HG02759 (cell line): ENCODE results near the gene CELA3A.
"Not testable (repeated sequence)": the region's sequence is repeated elsewhere in the genome, so short reads cannot be mapped to it uniquely, and the experiment has no call there.

ENCODE experiments used
- ATAC-seq: cut with Tn5 transposase; IDR thresholded peaks from one replicate; pipeline ENCODE4 v1.9.1; 2021; ENCODE audit warnings: mild to moderate bottlenecking, moderate library complexity; ENCODE audit not compliant: unreplicated experiment

CELA3A gene

DNA sequence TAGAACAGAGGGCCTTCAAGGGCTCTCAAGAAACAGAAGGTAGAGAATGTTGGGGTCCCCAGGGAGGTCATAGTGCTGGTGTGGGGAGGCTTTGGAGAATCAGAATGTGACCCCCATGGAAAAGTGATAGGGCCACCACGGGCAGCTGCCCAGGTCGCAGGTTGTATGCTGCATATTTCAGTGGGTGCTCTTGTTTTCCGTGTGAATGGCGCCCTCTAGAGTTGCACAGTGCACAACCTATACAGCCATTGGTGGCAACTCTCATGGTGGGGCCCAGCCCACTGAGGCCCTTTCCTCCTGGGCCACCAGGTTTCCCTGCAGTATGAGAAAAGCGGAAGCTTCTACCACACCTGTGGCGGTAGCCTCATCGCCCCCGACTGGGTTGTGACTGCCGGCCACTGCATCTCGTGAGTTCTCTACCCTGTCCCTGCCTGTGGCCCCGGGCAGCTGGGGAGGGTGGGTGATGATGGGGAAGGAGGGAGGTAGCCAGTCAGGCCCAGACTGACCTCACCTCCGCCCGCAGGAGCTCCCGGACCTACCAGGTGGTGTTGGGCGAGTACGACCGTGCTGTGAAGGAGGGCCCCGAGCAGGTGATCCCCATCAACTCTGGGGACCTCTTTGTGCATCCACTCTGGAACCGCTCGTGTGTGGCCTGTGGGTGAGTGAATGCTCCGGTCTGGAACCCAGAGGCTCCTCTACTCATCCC lies 20.8 kb upstream of the CELA3A start:
- not testable (repeated sequence) for ATAC-seq

DNA sequence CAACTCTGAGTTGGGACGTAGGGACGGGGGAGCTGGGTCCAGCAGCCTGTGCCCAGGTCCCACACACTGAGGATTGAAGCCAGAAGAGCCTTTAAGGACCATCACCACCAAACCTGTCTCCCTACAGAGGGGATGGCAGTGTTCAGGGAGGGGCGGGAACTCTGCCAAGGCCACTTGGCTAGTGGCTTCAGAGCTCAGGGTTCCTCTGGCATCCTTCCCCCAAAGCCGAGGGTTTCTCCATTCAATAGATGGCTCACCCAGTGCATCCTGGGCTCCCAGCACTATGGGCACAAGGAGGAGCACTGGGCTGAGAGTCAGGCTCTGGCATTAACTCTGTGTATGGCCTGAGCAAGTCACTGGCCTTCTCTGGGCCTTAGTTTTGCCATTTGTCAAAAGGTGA lies 20.2 kb upstream of the CELA3A start:
- ATAC-seq = not testable (repeated sequence)

- not testable (repeated sequence) for ATAC-seq
Observed at GRCh38 chr1:21982122-21982521, 19.3 kb upstream of the CELA3A start.

GRCh38 chr1:21983539-21983938 lies 17.9 kb upstream of the CELA3A start:
- not testable (repeated sequence) for ATAC-seq

- ATAC-seq = not testable (repeated sequence)
Observed at GRCh38 chr1:21985893-21986292, 15.6 kb upstream of the CELA3A start.

DNA sequence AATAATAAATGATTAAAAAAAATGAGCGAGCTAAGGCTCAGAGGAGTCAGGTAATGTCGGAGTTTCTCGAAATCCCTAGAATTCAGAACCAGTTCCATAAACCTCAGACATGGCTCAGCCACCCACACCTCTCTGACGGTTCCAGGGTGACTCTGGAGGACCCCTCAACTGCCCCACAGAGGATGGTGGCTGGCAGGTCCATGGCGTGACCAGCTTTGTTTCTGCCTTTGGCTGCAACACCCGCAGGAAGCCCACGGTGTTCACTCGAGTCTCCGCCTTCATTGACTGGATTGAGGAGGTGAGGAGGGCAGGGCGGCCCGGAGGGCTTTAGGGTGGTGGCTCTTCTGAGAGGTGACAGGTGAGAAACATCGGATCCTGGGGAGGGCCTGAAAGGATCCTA lies 15.1 kb upstream of the CELA3A start:
- ATAC-seq = not testable (repeated sequence)

GRCh38 chr1:21989672-21990393 lies 11.6 kb upstream of the CELA3A start:
- ATAC-seq = not testable (repeated sequence)

GRCh38 chr1:21992186-21992585 lies 9.3 kb upstream of the CELA3A start:
- ATAC-seq = not testable (repeated sequence)

GRCh38 chr1:21994716-21995115 lies 6.7 kb upstream of the CELA3A start:
- ATAC-seq = not testable (repeated sequence)

- ATAC-seq = not testable (repeated sequence)
Observed at GRCh38 chr1:21996663-21996970, 4.8 kb upstream of the CELA3A start.

DNA sequence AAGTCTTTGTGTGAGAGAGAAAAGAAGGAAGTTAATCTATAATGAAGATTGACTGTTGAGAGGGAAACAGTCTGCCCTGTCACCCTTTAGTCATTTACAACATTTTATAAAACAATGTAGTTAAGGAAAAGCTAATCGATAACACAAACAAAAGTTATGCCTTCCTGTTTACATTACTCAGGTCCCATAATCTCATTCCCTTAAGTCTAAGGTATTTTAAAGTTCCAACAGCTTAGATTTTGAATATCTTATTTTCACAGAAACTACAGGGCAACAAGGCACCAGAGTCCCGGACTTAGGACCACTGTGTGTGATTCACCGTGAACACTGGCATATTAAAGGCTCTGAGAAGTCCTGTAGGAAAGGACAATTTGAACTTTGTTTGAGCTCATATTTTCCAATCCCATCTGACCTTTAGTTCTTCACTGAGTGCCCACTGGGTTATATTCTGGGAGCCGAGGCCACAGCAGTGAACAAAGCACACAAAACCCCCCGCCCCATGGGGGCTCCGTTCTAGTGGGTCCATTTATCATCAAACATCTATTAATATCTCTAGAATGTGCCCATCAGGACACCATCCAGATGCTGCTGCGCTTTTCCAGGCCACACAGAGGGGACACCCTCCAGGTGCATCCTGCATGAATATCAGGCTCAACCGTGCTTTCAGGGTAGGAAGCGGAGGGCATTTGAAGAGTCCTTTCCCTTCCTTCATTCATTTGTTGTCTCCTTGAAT lies 3.4 kb upstream of the CELA3A start:
- ATAC-seq = not testable (repeated sequence)

- ATAC-seq = not testable (repeated sequence)
Observed at GRCh38 chr1:21998624-21999294, 2.7 kb upstream of the CELA3A start.

DNA sequence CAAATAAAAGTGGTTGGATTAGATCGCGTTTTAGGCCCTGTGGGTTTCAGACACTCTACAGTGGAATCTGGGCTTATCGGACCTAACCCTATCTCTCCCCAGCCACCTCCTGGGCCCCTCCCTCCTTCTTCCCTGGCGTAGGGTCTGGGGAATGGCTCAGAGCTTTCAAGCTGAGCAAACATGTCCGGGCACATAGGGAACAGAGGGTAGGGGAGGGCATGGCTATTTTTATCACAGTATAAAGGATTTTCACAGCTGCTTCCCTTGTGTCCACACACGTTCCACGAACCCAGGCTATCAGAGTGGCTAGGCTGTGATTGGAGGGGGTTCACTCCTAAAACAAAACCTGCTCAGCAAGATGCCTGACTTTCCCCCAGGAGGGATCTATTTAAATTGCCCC lies 1.8 kb upstream of the CELA3A start:
- ATAC-seq = not testable (repeated sequence)

DNA sequence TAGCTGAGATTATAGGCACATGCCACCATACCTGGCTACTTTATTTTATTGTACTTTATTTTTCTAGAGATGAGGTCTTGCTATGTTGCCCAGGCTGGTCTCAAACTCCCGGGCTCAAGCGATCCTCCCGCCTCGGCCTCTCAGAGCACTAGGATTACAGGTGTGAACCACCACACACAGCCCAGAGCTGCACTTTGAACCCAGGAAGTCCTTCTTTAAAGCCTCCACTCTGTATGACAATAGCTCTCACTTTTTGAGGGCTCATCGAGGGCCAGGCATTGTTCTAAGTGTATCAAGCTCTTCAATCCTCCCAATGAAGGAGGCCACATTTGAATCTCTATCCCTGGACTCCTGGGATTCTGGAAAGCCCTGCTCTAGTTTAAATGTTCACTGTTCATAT lies 1.0 kb downstream of the CELA3A start:
- ATAC-seq = not testable (repeated sequence)

DNA sequence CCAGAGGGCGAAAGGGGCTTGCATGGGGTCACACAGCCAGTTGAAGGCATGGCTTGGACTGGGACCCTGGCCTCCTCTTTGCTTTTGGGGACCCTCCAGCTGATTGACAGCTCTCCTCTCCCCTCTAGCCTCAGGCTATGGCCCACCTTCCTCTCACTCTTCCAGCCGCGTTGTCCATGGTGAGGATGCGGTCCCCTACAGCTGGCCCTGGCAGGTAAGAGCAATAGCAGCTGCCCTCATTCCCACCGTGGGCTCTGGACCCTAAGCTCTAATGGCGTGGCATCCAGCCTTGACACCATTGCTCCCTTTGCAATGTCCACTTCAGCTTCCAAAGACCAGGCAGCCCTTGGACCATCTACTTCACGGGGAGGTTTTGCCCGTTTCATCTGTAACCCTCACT lies 1.4 kb downstream of the CELA3A start:
- not testable (repeated sequence) for ATAC-seq

DNA sequence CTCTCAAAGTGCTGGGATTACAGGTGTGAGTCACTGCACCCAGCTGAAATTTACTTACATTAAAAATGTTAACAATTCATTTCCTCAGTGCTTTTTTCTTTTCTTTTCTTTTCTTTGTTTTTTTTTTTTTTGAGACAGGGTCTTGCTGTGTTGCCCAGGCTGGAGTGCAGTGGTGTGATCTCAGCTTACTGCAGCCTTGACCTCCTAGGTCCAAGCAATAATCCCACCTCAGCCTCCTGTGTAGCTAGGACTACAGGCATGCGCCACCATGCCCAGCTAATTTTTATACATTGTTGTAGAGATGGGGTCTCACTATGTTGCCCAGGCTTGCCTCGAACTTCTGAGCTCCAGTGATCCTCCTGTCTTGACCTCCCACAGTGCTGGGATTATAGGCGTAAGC lies 2.5 kb downstream of the CELA3A start:
- ATAC-seq = not testable (repeated sequence)

GRCh38 chr1:22005261-22006149 lies 4.0 kb downstream of the CELA3A start:
- not testable (repeated sequence) for ATAC-seq

DNA sequence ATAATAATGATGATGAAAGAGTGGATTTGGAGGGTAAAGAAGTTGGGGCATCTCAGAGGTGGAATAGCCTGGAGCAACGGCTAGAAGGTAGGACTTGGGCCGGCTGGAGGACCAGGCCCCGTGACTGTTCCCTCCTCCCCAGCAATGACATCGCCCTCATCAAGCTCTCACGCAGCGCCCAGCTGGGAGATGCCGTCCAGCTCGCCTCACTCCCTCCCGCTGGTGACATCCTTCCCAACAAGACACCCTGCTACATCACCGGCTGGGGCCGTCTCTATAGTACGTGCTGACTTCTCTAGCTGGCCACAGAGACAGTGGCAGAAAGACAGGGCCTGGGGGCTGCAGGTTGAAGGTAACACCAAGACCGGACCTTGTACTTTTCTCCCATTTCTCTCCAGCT lies 5.3 kb downstream of the CELA3A start:
- not testable (repeated sequence) for ATAC-seq

DNA sequence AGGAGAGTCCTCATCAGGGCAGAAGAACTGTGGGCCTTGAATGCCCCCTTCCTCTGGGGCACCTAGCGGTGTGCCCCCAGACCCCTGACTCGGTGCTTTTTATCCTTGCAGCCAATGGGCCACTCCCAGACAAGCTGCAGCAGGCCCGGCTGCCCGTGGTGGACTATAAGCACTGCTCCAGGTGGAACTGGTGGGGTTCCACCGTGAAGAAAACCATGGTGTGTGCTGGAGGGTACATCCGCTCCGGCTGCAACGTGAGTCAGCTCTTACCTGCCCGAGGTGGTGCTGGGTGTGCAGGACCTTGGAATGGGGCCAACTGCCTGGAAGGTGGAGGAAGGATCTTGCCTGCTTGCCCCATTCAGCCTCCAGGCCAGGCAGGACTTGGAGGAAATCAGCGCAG lies 5.8 kb downstream of the CELA3A start:
- ATAC-seq = not testable (repeated sequence)

GRCh38 chr1:22009566-22009965 lies 8.1 kb downstream of the CELA3A start:
- ATAC-seq = not testable (repeated sequence)
